HEK293T (cell line): ENCODE data around the gene RPSA.

Experiments used
- BHLHE40 ChIP-seq: fragments of 450-650 bp; IDR thresholded peaks from 2 replicates; pipeline ENCODE4 v1.6.1; 2016; ENCODE audit warnings: mild to moderate bottlenecking, moderate library complexity, borderline replicate concordance
- FOXK2 ChIP-seq: fragments of 450-650 bp; IDR thresholded peaks from 2 replicates; pipeline ENCODE4 v1.6.1; 2016; ENCODE audit warnings: mild to moderate bottlenecking
- FOXM1 ChIP-seq: fragments of 450-650 bp; IDR thresholded peaks from 2 replicates; pipeline ENCODE4 v1.6.1; 2017; ENCODE audit warnings: mild to moderate bottlenecking, borderline replicate concordance
- LEF1 ChIP-seq: fragments of 450-650 bp; IDR thresholded peaks from 2 replicates; pipeline ENCODE4 v1.6.1; 2017; ENCODE audit warnings: mild to moderate bottlenecking, borderline replicate concordance
- NFRKB ChIP-seq: fragments of 450-650 bp; IDR thresholded peaks from 2 replicates; pipeline ENCODE4 v1.6.1; 2016; ENCODE audit warnings: mild to moderate bottlenecking, moderate library complexity
- SP1 ChIP-seq: fragments of 450-650 bp; IDR thresholded peaks from 2 replicates; pipeline ENCODE4 v1.6.1; 2017
- TARDBP ChIP-seq: fragments of 450-650 bp; IDR thresholded peaks from 2 replicates; pipeline ENCODE4 v1.6.1; 2016

GRCh38 chr3:39378088-39378487 lies 28.4 kb upstream of the RPSA start:
- TF ChIP-seq BHLHE40 (no peak), NFRKB (no peak), SP1 (no peak), FOXM1 (no peak), TARDBP (no peak), LEF1 (no peak), FOXK2 (no peak)
